Right lobe of liver (tissue), 4 donors: ENCODE measurements around the gene TCF12.

Experiments
- POLR2A ChIP-seq: fragments of 450-650 bp; IDR thresholded peaks from one replicate; pipeline ENCODE4 v1.6.1; 2017; ENCODE audit warnings: antibody characterized with exemption, mild to moderate bottlenecking
- TF ChIP-seq, protein P1 (sequence below), 4 donors: fragments of 200-600 bp in 3 of 4; fragments of 450-650 bp in 1 of 4; IDR thresholded peaks; one replicate each; pipeline versions ENCODE4 v1.5.1 to v1.8.0; 2016 to 2022; ENCODE audit warnings: antibody characterized with exemption in 4 of 4, mild to moderate bottlenecking in 2 of 4
- donor health status: DM: no; HTN: no; CAD: no.
- donor health status: DM: no; HTN: no; CAD: no.
- donor health status: DM: no; HTN: yes; CAD: no.

DNA sequence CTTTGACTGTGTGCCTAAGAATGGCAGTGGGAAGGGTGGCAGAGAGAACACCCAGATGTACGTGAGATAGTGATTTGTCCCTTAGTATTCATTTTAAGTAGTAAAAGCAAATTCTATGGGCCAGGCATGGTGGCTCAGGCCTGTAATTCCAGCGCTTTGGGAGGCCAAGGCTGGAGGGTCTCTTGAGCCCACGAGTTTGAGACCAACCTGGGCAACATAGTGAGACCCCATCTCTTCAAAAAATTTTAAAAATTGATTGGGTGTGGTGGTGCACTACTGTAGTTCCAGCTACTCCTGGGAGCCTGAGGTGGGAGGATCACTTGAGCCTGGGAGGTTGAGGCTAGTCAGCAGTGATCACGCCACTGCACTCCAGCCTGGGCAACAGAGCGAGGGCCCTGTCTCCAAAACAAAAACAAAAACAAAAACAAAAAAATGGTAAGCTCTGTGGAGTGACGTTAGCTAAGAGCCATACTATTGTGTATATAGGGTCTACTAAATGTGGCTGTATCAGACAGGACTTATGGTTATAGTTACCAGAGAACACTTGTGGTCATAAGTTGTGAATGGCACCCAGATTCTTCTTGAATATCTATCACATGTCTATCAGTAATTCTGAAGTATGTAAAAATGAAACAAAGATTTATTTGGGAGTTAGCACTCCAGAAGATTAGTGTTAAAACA lies 171.5 kb downstream of the TCF12 start:
- no peak for TF ChIP-seq POLR2A
- TF ChIP-seq, protein P1, sequence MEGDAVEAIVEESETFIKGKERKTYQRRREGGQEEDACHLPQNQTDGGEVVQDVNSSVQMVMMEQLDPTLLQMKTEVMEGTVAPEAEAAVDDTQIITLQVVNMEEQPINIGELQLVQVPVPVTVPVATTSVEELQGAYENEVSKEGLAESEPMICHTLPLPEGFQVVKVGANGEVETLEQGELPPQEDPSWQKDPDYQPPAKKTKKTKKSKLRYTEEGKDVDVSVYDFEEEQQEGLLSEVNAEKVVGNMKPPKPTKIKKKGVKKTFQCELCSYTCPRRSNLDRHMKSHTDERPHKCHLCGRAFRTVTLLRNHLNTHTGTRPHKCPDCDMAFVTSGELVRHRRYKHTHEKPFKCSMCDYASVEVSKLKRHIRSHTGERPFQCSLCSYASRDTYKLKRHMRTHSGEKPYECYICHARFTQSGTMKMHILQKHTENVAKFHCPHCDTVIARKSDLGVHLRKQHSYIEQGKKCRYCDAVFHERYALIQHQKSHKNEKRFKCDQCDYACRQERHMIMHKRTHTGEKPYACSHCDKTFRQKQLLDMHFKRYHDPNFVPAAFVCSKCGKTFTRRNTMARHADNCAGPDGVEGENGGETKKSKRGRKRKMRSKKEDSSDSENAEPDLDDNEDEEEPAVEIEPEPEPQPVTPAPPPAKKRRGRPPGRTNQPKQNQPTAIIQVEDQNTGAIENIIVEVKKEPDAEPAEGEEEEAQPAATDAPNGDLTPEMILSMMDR (IDR thresholded peaks at IDR 0.05) = no peak
